Stimulated activated CD4-positive, alpha-beta T cell treated with anti-CD3 and anti-CD28 coated beads, Interleukin-2, amount 100 ng/mL, for 4 hours (primary cell): Measurements from ENCODE around the gene YPEL2.

ENCODE experiments used
- DNase-seq: peaks from one replicate; pipeline ENCODE4 v3.0.0-alpha.2; 2020; ENCODE audit warnings: low read depth

The YPEL2 gene

GRCh38 chr17:59434429-59434828 is 103.0 kb downstream of the YPEL2 start:
- no peak for DNase-seq

- DNase-seq, result no peak
Observed at GRCh38 chr17:59435238-59435637, 103.8 kb downstream of the YPEL2 start.

GRCh38 chr17:59436900-59437299 is 105.4 kb downstream of the YPEL2 start:
- DNase-seq, result no peak

- DNase-seq, result no peak
Observed at GRCh38 chr17:59437791-59438281, 106.4 kb downstream of the YPEL2 start.

- DNase-seq, result no peak
Observed at GRCh38 chr17:59439262-59439661, 107.8 kb downstream of the YPEL2 start.

- no peak for DNase-seq
Observed at GRCh38 chr17:59439741-59440211, 108.3 kb downstream of the YPEL2 start.

- peak; percentile 81 for DNase-seq
Observed at GRCh38 chr17:59440757-59441463, 109.5 kb downstream of the YPEL2 start.

GRCh38 chr17:59441464-59442096 is 110.1 kb downstream of the YPEL2 start:
- no peak for DNase-seq

- DNase-seq, result no peak
Observed at GRCh38 chr17:59443106-59443505, 111.7 kb downstream of the YPEL2 start.
